Measurements from ENCODE around the gene GRAP.

DNA sequence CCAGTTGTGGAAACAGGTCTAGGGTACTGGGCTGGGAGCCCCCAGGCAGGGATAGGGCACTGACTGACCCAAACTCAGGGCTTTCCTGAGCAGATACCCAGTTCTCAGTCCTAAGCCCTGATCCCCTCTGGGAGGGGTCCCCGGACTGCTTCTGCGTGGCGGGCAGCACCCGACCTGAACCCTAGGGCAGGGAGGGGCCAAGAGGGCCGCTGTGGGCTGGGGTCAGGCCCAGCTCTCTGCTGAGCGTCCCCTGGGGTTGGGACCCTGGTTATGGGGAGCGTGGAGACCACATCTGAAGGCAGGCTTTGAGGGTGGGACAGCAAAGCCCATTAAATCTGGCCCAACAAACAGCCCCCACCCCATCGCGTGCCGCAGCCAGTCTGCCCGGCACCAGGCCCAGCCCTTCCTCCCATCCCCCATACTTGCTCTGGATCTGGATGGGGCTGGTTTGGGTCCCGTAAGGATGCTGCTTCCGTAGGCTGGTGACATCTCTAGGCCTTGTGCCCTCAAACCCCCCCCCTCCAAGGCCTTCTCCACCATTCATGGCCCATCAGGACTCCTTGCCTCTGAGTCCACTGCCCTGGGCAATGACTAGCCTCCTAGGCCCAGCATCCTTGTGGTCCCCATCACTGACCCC, 41.5 kb downstream of the GRAP start:
- TF ChIP-seq, protein P1, sequence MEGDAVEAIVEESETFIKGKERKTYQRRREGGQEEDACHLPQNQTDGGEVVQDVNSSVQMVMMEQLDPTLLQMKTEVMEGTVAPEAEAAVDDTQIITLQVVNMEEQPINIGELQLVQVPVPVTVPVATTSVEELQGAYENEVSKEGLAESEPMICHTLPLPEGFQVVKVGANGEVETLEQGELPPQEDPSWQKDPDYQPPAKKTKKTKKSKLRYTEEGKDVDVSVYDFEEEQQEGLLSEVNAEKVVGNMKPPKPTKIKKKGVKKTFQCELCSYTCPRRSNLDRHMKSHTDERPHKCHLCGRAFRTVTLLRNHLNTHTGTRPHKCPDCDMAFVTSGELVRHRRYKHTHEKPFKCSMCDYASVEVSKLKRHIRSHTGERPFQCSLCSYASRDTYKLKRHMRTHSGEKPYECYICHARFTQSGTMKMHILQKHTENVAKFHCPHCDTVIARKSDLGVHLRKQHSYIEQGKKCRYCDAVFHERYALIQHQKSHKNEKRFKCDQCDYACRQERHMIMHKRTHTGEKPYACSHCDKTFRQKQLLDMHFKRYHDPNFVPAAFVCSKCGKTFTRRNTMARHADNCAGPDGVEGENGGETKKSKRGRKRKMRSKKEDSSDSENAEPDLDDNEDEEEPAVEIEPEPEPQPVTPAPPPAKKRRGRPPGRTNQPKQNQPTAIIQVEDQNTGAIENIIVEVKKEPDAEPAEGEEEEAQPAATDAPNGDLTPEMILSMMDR (IDR thresholded peaks at IDR 0.05; ENCODE audit: poor library complexity): no peak
- TF ChIP-seq EZH2 (IDR thresholded peaks at IDR 0.05; ENCODE audit: borderline replicate concordance) (no peak), EZH2phosphoT487 (IDR thresholded peaks at IDR 0.05; ENCODE audit: low read depth, severe bottlenecking, unreplicated experiment) (no peak)
